Endometrial microvascular endothelial cells (primary cell): ENCODE data around the gene SCGB3A1. TPM values are rescaled to one million over a fixed set of nuclear protein-coding genes. Genes with fewer than 3 reads are reported as not detected.

ENCODE experiments used
- in situ Hi-C: cut with HindIII; loops from 2 replicates; pipeline ENCODE4 v1.10.0; 2017; ENCODE audit warnings: low sequenced_read_pairs, low pct_unique_long_range_greater_than_20kb; ENCODE audit errors: inconsistent ontology term
- total RNA-seq: library from RNA; depleted of rRNA; stranded (reverse); fragments of >200 nt; gene quantifications from one replicate; pipeline ENCODE4 v1.2.3, GENCODE V29; 2015; ENCODE audit errors: inconsistent ontology term

The SCGB3A1 gene, protein sequence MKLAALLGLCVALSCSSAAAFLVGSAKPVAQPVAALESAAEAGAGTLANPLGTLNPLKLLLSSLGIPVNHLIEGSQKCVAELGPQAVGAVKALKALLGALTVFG
- total RNA-seq: not detected

DNA sequence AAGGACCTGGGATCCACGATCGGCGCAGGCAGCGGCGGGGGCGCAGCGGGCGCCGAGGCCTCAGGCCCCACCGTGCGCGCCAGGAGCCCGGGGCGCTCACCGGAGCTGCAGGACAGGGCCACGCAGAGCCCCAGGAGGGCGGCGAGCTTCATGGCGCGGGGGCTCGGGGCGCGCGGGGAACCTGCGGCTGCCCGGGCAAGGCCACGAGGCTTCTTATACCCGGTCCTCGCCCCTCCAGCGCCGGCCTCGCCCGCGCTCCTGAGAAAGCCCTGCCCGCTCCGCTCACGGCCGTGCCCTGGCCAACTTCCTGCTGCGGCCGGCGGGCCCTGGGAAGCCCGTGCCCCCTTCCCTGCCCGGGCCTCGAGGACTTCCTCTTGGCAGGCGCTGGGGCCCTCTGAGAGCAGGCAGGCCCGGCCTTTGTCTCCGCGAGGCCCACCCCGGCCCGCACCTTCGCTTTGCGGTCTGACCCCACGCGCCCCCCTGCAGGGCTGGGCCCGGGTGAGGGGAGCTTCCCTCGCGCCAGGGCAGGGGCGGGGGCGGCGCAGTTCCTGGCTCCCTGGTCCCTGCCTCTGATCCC, at the start of gene SCGB3A1:
SCGB3A1 (minus strand) TSS at position 189 of the 577 bp plus-strand sequence; CDS start at position 152, 37 bp downstream.
- in situ Hi-C loops: no loop called here

DNA sequence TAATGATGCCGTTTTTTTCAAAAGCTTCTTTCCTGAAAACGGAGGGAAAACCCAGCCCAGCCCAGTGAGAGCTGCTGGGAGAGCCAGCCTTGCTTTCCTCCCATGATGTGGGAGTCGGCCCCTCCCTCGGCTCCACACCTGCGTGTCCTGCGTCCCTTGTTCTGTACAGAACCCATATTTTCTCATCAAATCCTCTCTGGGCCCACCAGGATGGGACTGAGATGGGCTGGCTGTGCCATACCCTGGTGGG, 49.2 kb upstream of the SCGB3A1 start:
- in situ Hi-C loops: no loop called here

DNA sequence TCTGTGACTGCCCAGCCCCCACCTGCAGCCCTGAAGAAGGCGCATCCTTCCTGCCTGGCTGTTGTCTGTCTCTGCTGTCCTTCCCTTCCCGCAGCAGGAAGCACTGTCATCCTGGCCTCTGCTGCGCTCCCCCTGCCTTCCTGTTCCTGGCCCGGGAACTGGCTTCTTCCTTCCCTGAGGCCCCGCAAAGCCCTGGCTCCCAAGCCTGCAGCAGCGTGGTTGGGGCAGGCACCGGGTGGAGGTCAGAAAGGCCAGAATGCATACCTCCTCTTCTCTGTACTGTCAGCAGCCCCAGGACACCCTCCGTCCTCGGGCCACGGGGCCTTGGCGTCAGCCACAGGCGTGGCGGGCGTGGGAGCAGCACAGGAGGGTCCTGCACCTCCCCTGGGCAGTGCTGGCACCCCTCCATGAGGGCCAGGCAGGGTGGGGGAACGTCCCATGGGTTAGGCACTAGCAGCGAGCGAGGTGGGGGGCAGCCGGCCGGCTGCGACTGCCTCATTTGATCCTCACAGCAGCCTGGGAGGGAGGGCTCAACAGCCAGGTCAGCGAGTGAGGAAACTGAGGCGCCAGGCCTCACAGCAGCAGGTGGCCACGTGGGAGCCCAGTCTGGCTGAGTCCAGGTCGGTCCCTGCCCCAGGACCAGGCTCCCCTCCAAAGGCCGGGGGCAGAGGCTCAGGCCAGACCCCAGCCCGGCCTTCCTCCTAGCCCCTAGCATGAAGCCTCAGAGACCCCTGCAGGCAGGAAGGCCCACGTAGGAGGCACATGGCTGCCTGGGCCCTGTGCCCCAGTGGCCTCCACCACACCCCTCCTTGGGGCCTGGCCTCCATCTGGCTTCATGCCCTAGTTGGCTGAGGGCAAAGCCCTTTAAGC, 48.7 kb upstream of the SCGB3A1 start:
- in situ Hi-C loops: no loop called here

GRCh38 chr5:180639287-180639686, 48.0 kb upstream of the SCGB3A1 start:
- in situ Hi-C loops: no loop called here

GRCh38 chr5:180637962-180638680, 46.8 kb upstream of the SCGB3A1 start:
- in situ Hi-C loops: no loop called here

GRCh38 chr5:180636403-180637075, 45.2 kb upstream of the SCGB3A1 start:
- in situ Hi-C loops: no loop called here

- in situ Hi-C loops: no loop called here
Measured at GRCh38 chr5:180636016-180636402, 44.7 kb upstream of the SCGB3A1 start.

GRCh38 chr5:180633283-180634177, 42.2 kb upstream of the SCGB3A1 start:
- in situ Hi-C loops: no loop called here

DNA sequence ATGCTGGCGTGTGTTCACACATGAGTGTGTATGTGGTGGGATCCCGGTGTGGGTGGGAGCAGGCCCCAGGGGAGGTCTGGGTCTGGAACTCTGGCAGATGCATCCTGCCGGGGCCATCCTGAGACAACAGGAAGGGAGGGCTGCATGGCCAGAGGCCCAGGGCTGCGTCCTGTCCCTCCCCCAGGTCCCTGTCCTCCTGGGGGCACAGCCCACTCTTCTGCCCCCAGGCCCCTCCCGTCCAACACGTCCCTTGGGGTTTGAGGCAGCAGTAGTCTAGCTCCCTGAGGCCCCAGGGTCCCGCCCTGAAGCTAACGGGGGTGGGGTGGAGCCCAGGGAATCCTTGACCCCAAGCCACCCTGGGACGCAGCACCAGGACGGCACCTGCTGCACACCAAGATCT, 41.5 kb upstream of the SCGB3A1 start:
- in situ Hi-C loops: no loop called here

DNA sequence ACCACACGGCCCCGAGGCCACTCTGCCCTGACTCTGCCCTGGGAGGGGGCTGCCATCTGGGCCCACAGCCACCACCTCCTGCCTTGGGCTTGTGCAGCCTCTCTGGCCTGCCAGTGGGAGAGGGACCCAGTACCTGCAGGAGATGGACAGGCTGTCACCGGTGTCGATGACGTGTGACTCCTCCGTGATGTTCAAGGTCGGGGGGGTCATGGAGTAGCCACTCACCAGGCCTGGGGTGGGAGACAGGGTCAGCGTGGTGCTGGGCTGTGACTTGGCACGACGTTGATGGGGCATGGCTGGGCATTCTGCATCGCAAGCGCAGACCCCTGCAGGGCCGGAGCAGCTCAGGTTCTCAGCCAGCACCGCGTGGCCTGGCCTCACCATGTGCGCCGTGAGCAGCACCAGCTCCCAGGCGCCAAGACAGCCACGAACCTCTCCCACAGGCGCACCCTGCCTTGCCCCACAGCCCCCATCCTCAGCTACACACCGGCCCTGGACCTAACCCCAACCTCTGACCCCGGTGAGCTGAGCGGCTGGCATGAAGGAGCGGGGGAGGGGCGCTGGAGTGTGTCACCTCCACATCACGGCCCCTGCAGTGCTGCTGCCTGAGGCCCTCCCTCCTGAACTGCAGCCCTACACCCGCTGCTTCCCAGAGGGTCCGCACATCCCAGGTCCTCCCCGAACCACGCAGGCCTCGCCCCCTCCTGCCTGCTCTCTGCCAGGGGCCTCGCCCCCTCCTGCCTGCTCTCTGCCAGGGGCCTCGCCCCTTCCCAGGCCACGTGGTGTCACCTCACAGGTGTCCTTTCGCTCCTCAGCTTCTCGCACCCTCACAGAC, 40.5 kb upstream of the SCGB3A1 start:
- in situ Hi-C loops: no loop called here

GRCh38 chr5:180630426-180630825, 39.1 kb upstream of the SCGB3A1 start:
- in situ Hi-C loops: no loop called here

GRCh38 chr5:180629831-180630382, 38.6 kb upstream of the SCGB3A1 start:
- in situ Hi-C loops: no loop called here

GRCh38 chr5:180628827-180629750, 37.8 kb upstream of the SCGB3A1 start:
- in situ Hi-C loops: no loop called here

- in situ Hi-C loops: no loop called here
Measured at GRCh38 chr5:180628211-180628610, 36.9 kb upstream of the SCGB3A1 start.

DNA sequence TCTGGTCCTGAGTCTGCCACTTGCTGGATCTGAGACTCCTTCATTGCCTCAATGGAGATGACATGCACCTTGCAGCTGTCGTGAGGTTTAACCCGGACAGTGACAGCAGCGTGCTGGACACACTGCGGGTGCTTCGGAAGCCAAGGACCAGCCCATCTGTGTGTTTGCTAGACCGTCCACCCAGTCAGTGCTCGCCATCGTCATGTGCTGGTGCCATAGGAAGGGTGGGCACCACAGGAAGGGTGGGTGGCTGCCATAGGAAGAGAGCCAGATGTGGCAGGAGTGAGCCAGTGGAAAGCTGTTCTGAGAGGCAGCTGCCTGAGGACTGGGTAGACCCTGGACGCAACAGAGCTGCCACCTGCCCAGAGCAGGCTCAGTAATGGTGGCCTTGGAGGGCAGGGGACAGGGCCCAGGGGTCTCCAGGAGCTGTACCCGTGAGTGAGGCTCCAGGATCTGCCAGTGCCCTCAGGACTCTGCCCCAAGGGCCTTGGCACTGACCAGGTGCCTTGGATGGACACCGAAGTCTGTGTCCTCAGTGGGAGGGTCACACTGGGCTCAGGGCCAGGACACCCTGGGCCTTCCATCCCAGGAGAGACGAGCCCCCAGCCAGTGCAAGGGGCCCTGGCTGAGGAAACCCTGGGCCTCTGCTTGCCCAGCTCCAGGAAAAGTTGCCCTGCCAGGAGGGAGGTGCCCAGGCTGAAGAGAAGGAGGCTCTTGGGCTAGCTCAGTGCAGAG, 36.3 kb upstream of the SCGB3A1 start:
- in situ Hi-C loops: no loop called here
